MM.1S (cell line): ENCODE data around the gene TTC39C.

Source experiments
- EZH2 ChIP-seq: fragments of 300-600 bp; sonication (generic); optimal IDR thresholded peaks from 2 replicates; pipeline ENCODE3; 2017; ENCODE audit warnings: low read depth, mild to moderate bottlenecking, antibody characterized with exemption, low read length, mixed read lengths
- TF ChIP-seq, protein P1 (sequence below): fragments of 300-600 bp; sonication (generic); IDR thresholded peaks from 2 replicates; pipeline ENCODE4 v1.5.1; 2016; ENCODE audit warnings: antibody characterized with exemption, low read length, mixed read lengths

DNA sequence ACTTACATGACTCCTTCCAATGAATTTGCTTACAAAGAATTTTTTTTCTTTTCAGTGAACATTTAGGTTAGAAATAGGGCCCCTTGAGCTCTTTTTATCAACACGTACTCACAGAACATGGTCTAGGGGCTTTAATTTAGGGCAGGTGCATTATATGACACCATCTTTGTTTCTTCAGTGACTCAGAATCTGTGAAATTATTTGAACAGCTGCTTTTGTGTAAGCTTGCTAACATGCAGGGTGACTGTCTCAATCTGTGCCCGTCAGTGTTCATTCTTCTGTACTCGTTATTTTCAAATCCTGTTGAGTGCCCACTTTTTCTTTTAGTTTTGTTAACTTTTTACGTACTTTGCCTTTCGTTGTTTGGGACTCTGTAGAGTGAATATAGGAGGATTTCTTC is 71.5 kb downstream of the TTC39C start:
- TF ChIP-seq, protein P1, sequence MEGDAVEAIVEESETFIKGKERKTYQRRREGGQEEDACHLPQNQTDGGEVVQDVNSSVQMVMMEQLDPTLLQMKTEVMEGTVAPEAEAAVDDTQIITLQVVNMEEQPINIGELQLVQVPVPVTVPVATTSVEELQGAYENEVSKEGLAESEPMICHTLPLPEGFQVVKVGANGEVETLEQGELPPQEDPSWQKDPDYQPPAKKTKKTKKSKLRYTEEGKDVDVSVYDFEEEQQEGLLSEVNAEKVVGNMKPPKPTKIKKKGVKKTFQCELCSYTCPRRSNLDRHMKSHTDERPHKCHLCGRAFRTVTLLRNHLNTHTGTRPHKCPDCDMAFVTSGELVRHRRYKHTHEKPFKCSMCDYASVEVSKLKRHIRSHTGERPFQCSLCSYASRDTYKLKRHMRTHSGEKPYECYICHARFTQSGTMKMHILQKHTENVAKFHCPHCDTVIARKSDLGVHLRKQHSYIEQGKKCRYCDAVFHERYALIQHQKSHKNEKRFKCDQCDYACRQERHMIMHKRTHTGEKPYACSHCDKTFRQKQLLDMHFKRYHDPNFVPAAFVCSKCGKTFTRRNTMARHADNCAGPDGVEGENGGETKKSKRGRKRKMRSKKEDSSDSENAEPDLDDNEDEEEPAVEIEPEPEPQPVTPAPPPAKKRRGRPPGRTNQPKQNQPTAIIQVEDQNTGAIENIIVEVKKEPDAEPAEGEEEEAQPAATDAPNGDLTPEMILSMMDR: no peak
- no peak for TF ChIP-seq EZH2
